H9 (cell line): ENCODE results near the gene BTBD19. TPM values are rescaled to one million over a fixed set of nuclear protein-coding genes. Genes with fewer than 3 reads are reported as not detected.

ENCODE experiments used
- DNase-seq: peaks from one replicate; pipeline ENCODE4 v3.0.0-alpha.2; 2017
- H2AFZ ChIP-seq: one replicate; pipeline ENCODE4 v1.6.1; 2013; ENCODE audit warnings: mild to moderate bottlenecking, low read length, control low read depth, moderate library complexity
- H2AK5ac ChIP-seq: 2 replicates; pipeline ENCODE4 v1.6.1; 2013; ENCODE audit warnings: low read length, control low read depth, mixed read lengths; ENCODE audit not compliant: insufficient read length
- H2BK120ac ChIP-seq: one replicate; pipeline ENCODE4 v1.6.1; 2013; ENCODE audit warnings: low read depth, mild to moderate bottlenecking, low read length, control low read depth, inconsistent platforms; ENCODE audit not compliant: poor library complexity, severe bottlenecking
- H2BK12ac ChIP-seq: 2 replicates; pipeline ENCODE4 v1.6.1; 2013; ENCODE audit warnings: low read length, control low read depth, mixed read lengths, low read depth; ENCODE audit not compliant: insufficient read length
- H2BK15ac ChIP-seq: 2 replicates; pipeline ENCODE4 v1.6.1; 2013; ENCODE audit warnings: low read depth, low read length, control low read depth
- H2BK20ac ChIP-seq: one replicate; pipeline ENCODE4 v1.6.1; 2013; ENCODE audit warnings: low read depth, mild to moderate bottlenecking, low read length, control low read depth, inconsistent platforms; ENCODE audit not compliant: poor library complexity, severe bottlenecking
- H2BK5ac ChIP-seq: 2 replicates; pipeline ENCODE4 v1.6.1; 2013; ENCODE audit warnings: low read length, control low read depth, mixed read lengths; ENCODE audit not compliant: insufficient read length
- H3K14ac ChIP-seq: 2 replicates; pipeline ENCODE4 v1.6.1; 2013; ENCODE audit warnings: low read length, control low read depth; ENCODE audit not compliant: insufficient read depth
- H3K18ac ChIP-seq: 2 replicates; pipeline ENCODE4 v1.6.1; 2013; ENCODE audit warnings: low read depth, mild to moderate bottlenecking, mixed read lengths, low read length, control low read depth; ENCODE audit not compliant: insufficient read length
- H3K23ac ChIP-seq: 2 replicates; pipeline ENCODE4 v1.6.1; 2013; ENCODE audit warnings: low read length, control low read depth, mixed read lengths, low read depth; ENCODE audit not compliant: insufficient read length
- H3K23me2 ChIP-seq: 2 replicates; pipeline ENCODE4 v1.6.1; 2013; ENCODE audit warnings: low read depth, mild to moderate bottlenecking, mixed read lengths, low read length, control low read depth; ENCODE audit not compliant: insufficient read length, poor library complexity, severe bottlenecking
- H3K27ac ChIP-seq: 2 replicates; pipeline ENCODE4 v1.5.1; 2013; ENCODE audit warnings: low read length, control low read depth, mixed read lengths, low read depth; ENCODE audit not compliant: insufficient read length
- H3K27me3 ChIP-seq: 2 replicates; pipeline ENCODE4 v1.6.1; 2013; ENCODE audit warnings: low read length, control low read depth, inconsistent platforms; ENCODE audit not compliant: insufficient read depth
- H3K4ac ChIP-seq: 2 replicates; pipeline ENCODE4 v1.6.1; 2013; ENCODE audit warnings: low read depth, mild to moderate bottlenecking, control low read depth, inconsistent platforms, low read length, moderate library complexity
- H3K4me1 ChIP-seq: 2 replicates; pipeline ENCODE4 v1.6.1; 2013; ENCODE audit warnings: low read length, control low read depth, inconsistent platforms; ENCODE audit not compliant: insufficient read depth
- H3K4me2 ChIP-seq: 2 replicates; pipeline ENCODE4 v1.6.1; 2013; ENCODE audit warnings: low read length, control low read depth, mixed read lengths; ENCODE audit not compliant: insufficient read length, insufficient read depth
- H3K56ac ChIP-seq: 2 replicates; pipeline ENCODE4 v1.6.1; 2013; ENCODE audit warnings: low read depth, mild to moderate bottlenecking, mixed read lengths, low read length, control low read depth; ENCODE audit not compliant: insufficient read length
- H3K79me1 ChIP-seq: 2 replicates; pipeline ENCODE4 v1.6.1; 2013; ENCODE audit warnings: low read depth, mild to moderate bottlenecking, moderate library complexity, low read length, control low read depth, inconsistent platforms; ENCODE audit not compliant: insufficient read depth, poor library complexity, severe bottlenecking
- H3K79me2 ChIP-seq: 2 replicates; pipeline ENCODE4 v1.6.1; 2013; ENCODE audit warnings: low read length, control low read depth, inconsistent platforms; ENCODE audit not compliant: insufficient read depth
- H3K9ac ChIP-seq: 2 replicates; pipeline ENCODE4 v1.6.1; 2013; ENCODE audit warnings: low read length, control low read depth, mixed read lengths; ENCODE audit not compliant: insufficient read length; ENCODE audit errors: extremely low read depth
- H3K9me3 ChIP-seq: one replicate; pipeline ENCODE4 v1.6.1; 2013; ENCODE audit warnings: low read depth, low read length, inconsistent platforms; ENCODE audit not compliant: control insufficient read depth
- H3T11ph ChIP-seq: one replicate; pipeline ENCODE4 v1.6.1; 2013; ENCODE audit warnings: mild to moderate bottlenecking, low read length, control low read depth, inconsistent platforms
- H4K20me1 ChIP-seq: one replicate; pipeline ENCODE4 v1.6.1; 2013; ENCODE audit not compliant: control insufficient read depth, insufficient read length, insufficient read depth
- H4K5ac ChIP-seq: 2 replicates; pipeline ENCODE4 v1.6.1; 2013; ENCODE audit warnings: low read depth, mild to moderate bottlenecking, mixed read lengths, low read length, control low read depth; ENCODE audit not compliant: insufficient read length
- H4K8ac ChIP-seq: replicated peaks from 2 replicates; pipeline ENCODE4 v1.6.1; 2013; ENCODE audit warnings: low read length, control low read depth, mixed read lengths, low read depth; ENCODE audit not compliant: insufficient read length
- H4K91ac ChIP-seq: 2 replicates; pipeline ENCODE4 v1.6.1; 2013; ENCODE audit warnings: low read depth, mild to moderate bottlenecking, moderate library complexity, mixed read lengths, low read length, control low read depth; ENCODE audit not compliant: insufficient read length
- H3K27ac Mint-ChIP-seq, 3 experiments: 2 replicates in 2 of 3; 3 replicates in 1 of 3; pipeline ENCODE4 v1.8.0; 2020 to 2021; ENCODE audit warnings: mixed read lengths in 3 of 3, mild to moderate bottlenecking in 1 of 3, moderate library complexity in 1 of 3
- H3K27me3 Mint-ChIP-seq: 2 replicates; pipeline ENCODE4 v1.8.0; 2021; ENCODE audit warnings: low read depth, mild to moderate bottlenecking, moderate library complexity, mixed read lengths
- H3K36me3 Mint-ChIP-seq, 3 experiments: 2 replicates in 2 of 3; 3 replicates in 1 of 3; pipeline ENCODE4 v1.8.0; 2020 to 2021; ENCODE audit warnings: low read depth in 3 of 3, mixed read lengths in 3 of 3; ENCODE audit not compliant: insufficient read depth in 1 of 3
- H3K4me1 Mint-ChIP-seq, 2 experiments: 2 replicates each; pipeline ENCODE4 v1.8.0; 2020; ENCODE audit warnings: mixed read lengths in 2 of 2
- H3K4me3 Mint-ChIP-seq, 2 experiments: 2 replicates in 1 of 2; 3 replicates in 1 of 2; pipeline ENCODE4 v1.8.0; 2020 to 2021; ENCODE audit warnings: mild to moderate bottlenecking in 2 of 2, mixed read lengths in 2 of 2, moderate library complexity in 1 of 2
- H3K9me3 Mint-ChIP-seq, 2 experiments: 2 replicates in 1 of 2; 3 replicates in 1 of 2; pipeline ENCODE4 v1.8.0; 2020; ENCODE audit warnings: mild to moderate bottlenecking in 2 of 2, mixed read lengths in 2 of 2, moderate library complexity in 1 of 2
- WGBS: extraction: QIAGEN DNeasy Blood & Tissue Kit; methylation state at CpG from one replicate; pipeline ENCODE4 v1.1.7; 2013; ENCODE audit warnings: missing lambda C conversion rate, low lambda C conversion rate, mixed read lengths; ENCODE audit not compliant: insufficient read length; ENCODE audit errors: extremely low coverage; 5-methylcytosine and 5-hydroxymethylcytosine counted together
- total RNA-seq: library from RNA; stranded (reverse); gene quantifications from 2 replicates; pipeline ENCODE4 v1.2.1, GENCODE V29; 2021
- TF ChIP-seq, protein P1 (sequence below): fragments of 200-600 bp; sonication (generic); conservative IDR thresholded peaks from 3 replicates; pipeline ENCODE4 v1.8.0; 2021; ENCODE audit warnings: antibody characterized with exemption, mild to moderate bottlenecking

The BTBD19 gene
- total RNA-seq, 1 experiment from 2014 or later: 1.9 TPM

DNA sequence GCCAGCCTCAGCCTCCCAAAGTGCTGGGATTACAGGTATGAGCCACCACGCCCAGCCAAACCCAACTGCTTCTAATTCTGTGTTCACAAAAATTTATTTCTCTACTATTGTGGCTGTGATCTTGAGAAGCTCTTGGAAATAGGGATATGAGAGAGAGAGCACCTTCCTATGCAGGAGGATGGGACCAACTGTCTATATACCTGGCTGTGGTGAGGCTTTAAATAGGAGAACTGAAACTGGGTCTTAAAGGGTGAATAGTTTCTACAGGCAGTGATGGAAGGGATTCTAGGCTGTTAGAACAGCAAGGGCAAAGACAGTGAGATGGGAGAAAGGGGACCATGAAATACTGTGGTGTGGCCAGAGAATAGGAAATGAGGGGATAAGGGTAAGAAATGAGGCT is 43.0 kb downstream of the BTBD19 start:
- H3K4me1 ChIP-seq: no peaks in the 10 kb centered on the region
- H3K27me3 Mint-ChIP-seq: no peaks in the 10 kb centered on the region
- H3K27ac ChIP-seq: no peak overlapping the region
- no peak overlapping the region for H3K4me2 ChIP-seq
- H3K36me3 Mint-ChIP-seq: peaks cover 0 to 6% (median 0%) of the 10 kb centered on the region in 3 experiments; a peak in 3 of 7 replicates
- no peak overlapping the region for H2BK20ac ChIP-seq
- no peak overlapping the region for H3K27ac Mint-ChIP-seq
- no peaks in the 10 kb centered on the region for H3K9me3 Mint-ChIP-seq
- no peak for DNase-seq
- no peak overlapping the region for H3K9ac ChIP-seq
- H4K5ac ChIP-seq: no peak overlapping the region
- TF ChIP-seq, protein P1, sequence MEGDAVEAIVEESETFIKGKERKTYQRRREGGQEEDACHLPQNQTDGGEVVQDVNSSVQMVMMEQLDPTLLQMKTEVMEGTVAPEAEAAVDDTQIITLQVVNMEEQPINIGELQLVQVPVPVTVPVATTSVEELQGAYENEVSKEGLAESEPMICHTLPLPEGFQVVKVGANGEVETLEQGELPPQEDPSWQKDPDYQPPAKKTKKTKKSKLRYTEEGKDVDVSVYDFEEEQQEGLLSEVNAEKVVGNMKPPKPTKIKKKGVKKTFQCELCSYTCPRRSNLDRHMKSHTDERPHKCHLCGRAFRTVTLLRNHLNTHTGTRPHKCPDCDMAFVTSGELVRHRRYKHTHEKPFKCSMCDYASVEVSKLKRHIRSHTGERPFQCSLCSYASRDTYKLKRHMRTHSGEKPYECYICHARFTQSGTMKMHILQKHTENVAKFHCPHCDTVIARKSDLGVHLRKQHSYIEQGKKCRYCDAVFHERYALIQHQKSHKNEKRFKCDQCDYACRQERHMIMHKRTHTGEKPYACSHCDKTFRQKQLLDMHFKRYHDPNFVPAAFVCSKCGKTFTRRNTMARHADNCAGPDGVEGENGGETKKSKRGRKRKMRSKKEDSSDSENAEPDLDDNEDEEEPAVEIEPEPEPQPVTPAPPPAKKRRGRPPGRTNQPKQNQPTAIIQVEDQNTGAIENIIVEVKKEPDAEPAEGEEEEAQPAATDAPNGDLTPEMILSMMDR: no peak
- no peak overlapping the region for H2BK15ac ChIP-seq
- H3K18ac ChIP-seq: no peak overlapping the region
- H3K4me1 Mint-ChIP-seq: peaks cover 7 to 14% of the 10 kb centered on the region in 2 experiments; a peak in 3 of 4 replicates
- H3K27me3 ChIP-seq: no peaks in the 10 kb centered on the region
- no peak overlapping the region for H3K23ac ChIP-seq
- no peaks in the 10 kb centered on the region for H3K79me2 ChIP-seq
- H3K14ac ChIP-seq: no peak overlapping the region
- H2AK5ac ChIP-seq: no peak overlapping the region
- H3K4me3 Mint-ChIP-seq: no peak overlapping the region
- no peaks in the 10 kb centered on the region for H3K23me2 ChIP-seq
- no peak overlapping the region for H3T11ph ChIP-seq
- WGBS: no CpG with 5 or more reads among the region's 1 CpG
- no peak overlapping the region for H3K56ac ChIP-seq
- H4K8ac ChIP-seq: no peak overlapping the region
- H4K20me1 ChIP-seq: no peaks in the 10 kb centered on the region
- H3K4ac ChIP-seq: no peak overlapping the region
- H3K9me3 ChIP-seq: no peaks in the 10 kb centered on the region
- no peak overlapping the region for H4K91ac ChIP-seq
- no peak overlapping the region for H2BK12ac ChIP-seq
- H2BK120ac ChIP-seq: no peak overlapping the region
- H3K79me1 ChIP-seq: no peaks in the 10 kb centered on the region
- no peak overlapping the region for H2BK5ac ChIP-seq
- H2AFZ ChIP-seq: no peak overlapping the region
